SK-N-MC (cell line): ENCODE data around the gene NBEA.

ENCODE experiments used
- EZH2 ChIP-seq: fragments of 200-600 bp; sonication (generic); IDR thresholded peaks from one replicate; pipeline ENCODE4 v1.6.1; 2017; ENCODE audit warnings: antibody characterized with exemption
- FOXP2 ChIP-seq: optimal IDR thresholded peaks from 2 replicates; pipeline ENCODE3; 2011; ENCODE audit warnings: mild to moderate bottlenecking, moderate library complexity; ENCODE audit not compliant: insufficient read depth; ENCODE audit errors: extremely low read length, control extremely low read depth
- POLR2AphosphoS5 ChIP-seq: IDR thresholded peaks from 2 replicates; pipeline ENCODE4 v1.6.1; 2012; ENCODE audit warnings: mild to moderate bottlenecking, low read depth, low read length, borderline replicate concordance

- TF ChIP-seq POLR2AphosphoS5 (no peak), EZH2 (no peak), FOXP2 (no peak)
These were observed 733.6 kb downstream of the NBEA start for GRCh38 chr13:35675651-35676050.
